ENCODE results near the gene SEMA3D. TPM values are rescaled to one million over a fixed set of nuclear protein-coding genes. Genes with fewer than 3 reads are reported as not detected.

SEMA3D gene
- total and polyA plus RNA-seq, 2 of the 13 experiments (the other 11 are each of a cell fraction or from before 2014, with no cell fraction given): 0.07 TPM; not detected in 1

DNA sequence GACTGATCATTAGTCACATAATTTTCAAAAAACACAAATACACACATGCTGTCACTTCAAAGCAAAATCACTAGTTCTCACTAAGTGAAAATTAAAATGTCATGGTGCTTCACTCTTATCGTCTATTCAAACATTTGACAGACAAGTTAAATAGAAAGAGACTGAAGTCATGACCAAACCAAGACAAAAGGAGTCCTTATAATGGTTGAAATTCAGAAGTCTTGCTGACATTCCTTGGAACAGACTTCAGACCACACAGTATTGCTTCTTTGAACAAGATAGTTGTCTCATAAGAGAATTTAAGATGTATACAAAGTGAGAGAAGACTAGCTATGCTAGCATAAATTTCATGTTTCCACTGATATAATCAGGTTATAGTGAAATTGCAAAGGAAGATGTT is 119.5 kb downstream of the SEMA3D start:
- ChIA-PET POLR2A (no interaction called here), CTCF (ENCODE audit: low intra/inter-chr PET ratio, low total read pairs) (no interaction called here)
- H3K4me2 ChIP-seq (ENCODE audit: low read depth, low read length): no peak overlapping the region
- intact Hi-C loops (cut with micrococcal nuclease; ENCODE audit: unreplicated experiment) (no loop called here), in situ Hi-C loops (cut with HindIII; ENCODE audit: extremely low pct_ligation_motif_present, low pct_unique_long_range_greater_than_20kb) (loop anchor here (25.0 kb wide), 1 partner anchor 1395 kb away; no protein-coding TSS in a partner anchor)
- DNase-seq (ENCODE audit: low spot score): no peak
- no TSS peak for BruUV-seq (replicated peaks)
- no peaks in the 10 kb centered on the region for H3K36me3 ChIP-seq (replicated peaks in 1 of 2; ENCODE audit: control insufficient read depth in 1 of 2, insufficient read depth in 2 of 2, low read length in 2 of 2)
- no peaks in the 10 kb centered on the region for H3K27me3 ChIP-seq (ENCODE audit: control insufficient read depth in 1 of 2, insufficient read depth in 2 of 2, low read length in 2 of 2)
- no peak overlapping the region for H3K27ac ChIP-seq (ENCODE audit: extremely low read length, insufficient read depth, low read length)
- H3K9ac ChIP-seq (ENCODE audit: insufficient read depth, low read depth, low read length): no peak overlapping the region
- H4K20me1 ChIP-seq (ENCODE audit: insufficient read depth, low read length): no peaks in the 10 kb centered on the region
- no peaks in the 10 kb centered on the region for H3K79me2 ChIP-seq (ENCODE audit: insufficient read depth, low read length)
- 0% methylated on average over 1 of the region's 1 CpG for WGBS (ENCODE audit: low lambda C conversion rate)
- FAIRE-seq: no peak
- H2AFZ ChIP-seq (ENCODE audit: low read length): no peak overlapping the region
- no peaks in the 10 kb centered on the region for H3K4me1 ChIP-seq (ENCODE audit: insufficient read depth, low read length)
- no peak for ATAC-seq
- no peaks in the 10 kb centered on the region for H3K9me3 ChIP-seq (ENCODE audit: low read length)
- no peak overlapping the region for H3K4me3 ChIP-seq (replicated peaks in 1 of 3; ENCODE audit: insufficient read depth in 1 of 3, low read depth in 2 of 3, low read length in 3 of 3)
- TF ChIP-seq ZNF333 (CRISPR knock-in tag; IDR thresholded peaks at IDR 0.05; ENCODE audit: borderline replicate concordance): no peak
- TF ChIP-seq, protein P1, sequence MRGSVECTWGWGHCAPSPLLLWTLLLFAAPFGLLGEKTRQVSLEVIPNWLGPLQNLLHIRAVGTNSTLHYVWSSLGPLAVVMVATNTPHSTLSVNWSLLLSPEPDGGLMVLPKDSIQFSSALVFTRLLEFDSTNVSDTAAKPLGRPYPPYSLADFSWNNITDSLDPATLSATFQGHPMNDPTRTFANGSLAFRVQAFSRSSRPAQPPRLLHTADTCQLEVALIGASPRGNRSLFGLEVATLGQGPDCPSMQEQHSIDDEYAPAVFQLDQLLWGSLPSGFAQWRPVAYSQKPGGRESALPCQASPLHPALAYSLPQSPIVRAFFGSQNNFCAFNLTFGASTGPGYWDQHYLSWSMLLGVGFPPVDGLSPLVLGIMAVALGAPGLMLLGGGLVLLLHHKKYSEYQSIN (CRISPR knock-in tag; IDR thresholded peaks at IDR 0.05; ENCODE audit: borderline replicate concordance): no peak
- TF ChIP-seq ZNF841 (CRISPR knock-in tag; IDR thresholded peaks at IDR 0.05; ENCODE audit: borderline replicate concordance): no peak
- TF ChIP-seq MEF2D (CRISPR knock-in tag; IDR thresholded peaks at IDR 0.05): no peak
- TF ChIP-seq, protein P2, sequence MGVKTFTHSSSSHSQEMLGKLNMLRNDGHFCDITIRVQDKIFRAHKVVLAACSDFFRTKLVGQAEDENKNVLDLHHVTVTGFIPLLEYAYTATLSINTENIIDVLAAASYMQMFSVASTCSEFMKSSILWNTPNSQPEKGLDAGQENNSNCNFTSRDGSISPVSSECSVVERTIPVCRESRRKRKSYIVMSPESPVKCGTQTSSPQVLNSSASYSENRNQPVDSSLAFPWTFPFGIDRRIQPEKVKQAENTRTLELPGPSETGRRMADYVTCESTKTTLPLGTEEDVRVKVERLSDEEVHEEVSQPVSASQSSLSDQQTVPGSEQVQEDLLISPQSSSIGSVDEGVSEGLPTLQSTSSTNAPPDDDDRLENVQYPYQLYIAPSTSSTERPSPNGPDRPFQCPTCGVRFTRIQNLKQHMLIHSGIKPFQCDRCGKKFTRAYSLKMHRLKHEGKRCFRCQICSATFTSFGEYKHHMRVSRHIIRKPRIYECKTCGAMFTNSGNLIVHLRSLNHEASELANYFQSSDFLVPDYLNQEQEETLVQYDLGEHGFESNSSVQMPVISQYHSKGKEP (CRISPR knock-in tag; IDR thresholded peaks at IDR 0.05): no peak
- TF ChIP-seq CENPX (CRISPR knock-in tag; IDR thresholded peaks at IDR 0.05): no peak
- no peak for TF ChIP-seq EED (CRISPR knock-in tag; IDR thresholded peaks at IDR 0.05)
- TF ChIP-seq YY1 (IDR thresholded peaks at IDR 0.05; ENCODE audit: insufficient read depth, insufficient replicate concordance, low read depth, low read length): no peak
- TF ChIP-seq SNAI1 (CRISPR knock-in tag; IDR thresholded peaks at IDR 0.05; ENCODE audit: borderline replicate concordance): no peak
- no peak for TF ChIP-seq RNF2 (conservative IDR thresholded peaks at IDR 0.05; ENCODE audit: low read depth)
- no peak for TF ChIP-seq ZNF550 (CRISPR knock-in tag; IDR thresholded peaks at IDR 0.05; ENCODE audit: borderline replicate concordance)
- TF ChIP-seq ZNF766 (CRISPR knock-in tag; IDR thresholded peaks at IDR 0.05; ENCODE audit: borderline replicate concordance): no peak
- TF ChIP-seq ZNF503 (CRISPR knock-in tag; IDR thresholded peaks at IDR 0.05): no peak
- TF ChIP-seq, protein P3, sequence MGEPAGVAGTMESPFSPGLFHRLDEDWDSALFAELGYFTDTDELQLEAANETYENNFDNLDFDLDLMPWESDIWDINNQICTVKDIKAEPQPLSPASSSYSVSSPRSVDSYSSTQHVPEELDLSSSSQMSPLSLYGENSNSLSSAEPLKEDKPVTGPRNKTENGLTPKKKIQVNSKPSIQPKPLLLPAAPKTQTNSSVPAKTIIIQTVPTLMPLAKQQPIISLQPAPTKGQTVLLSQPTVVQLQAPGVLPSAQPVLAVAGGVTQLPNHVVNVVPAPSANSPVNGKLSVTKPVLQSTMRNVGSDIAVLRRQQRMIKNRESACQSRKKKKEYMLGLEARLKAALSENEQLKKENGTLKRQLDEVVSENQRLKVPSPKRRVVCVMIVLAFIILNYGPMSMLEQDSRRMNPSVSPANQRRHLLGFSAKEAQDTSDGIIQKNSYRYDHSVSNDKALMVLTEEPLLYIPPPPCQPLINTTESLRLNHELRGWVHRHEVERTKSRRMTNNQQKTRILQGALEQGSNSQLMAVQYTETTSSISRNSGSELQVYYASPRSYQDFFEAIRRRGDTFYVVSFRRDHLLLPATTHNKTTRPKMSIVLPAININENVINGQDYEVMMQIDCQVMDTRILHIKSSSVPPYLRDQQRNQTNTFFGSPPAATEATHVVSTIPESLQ (CRISPR knock-in tag; conservative IDR thresholded peaks at IDR 0.05): no peak
- TF ChIP-seq ZBTB21 (CRISPR knock-in tag; IDR thresholded peaks at IDR 0.05): no peak
- no peak for TF ChIP-seq ZNF33B (CRISPR knock-in tag; IDR thresholded peaks at IDR 0.05)
- no peak for TF ChIP-seq RARG (CRISPR knock-in tag; IDR thresholded peaks at IDR 0.05; ENCODE audit: low read depth)
- TF ChIP-seq HINFP (CRISPR knock-in tag; IDR thresholded peaks at IDR 0.05; ENCODE audit: low read depth): no peak
